GM18498 (cell line): ENCODE measurements around the gene BPIFB2.
"Not testable (repeated sequence)": the region's sequence is repeated elsewhere in the genome, so short reads cannot be mapped to it uniquely, and the experiment has no call there.

Source experiments
- ATAC-seq: cut with Tn5 transposase; IDR thresholded peaks from one replicate; pipeline ENCODE4 v1.9.1; 2021; ENCODE audit warnings: mild to moderate bottlenecking, moderate library complexity; ENCODE audit not compliant: unreplicated experiment

The BPIFB2 gene

DNA sequence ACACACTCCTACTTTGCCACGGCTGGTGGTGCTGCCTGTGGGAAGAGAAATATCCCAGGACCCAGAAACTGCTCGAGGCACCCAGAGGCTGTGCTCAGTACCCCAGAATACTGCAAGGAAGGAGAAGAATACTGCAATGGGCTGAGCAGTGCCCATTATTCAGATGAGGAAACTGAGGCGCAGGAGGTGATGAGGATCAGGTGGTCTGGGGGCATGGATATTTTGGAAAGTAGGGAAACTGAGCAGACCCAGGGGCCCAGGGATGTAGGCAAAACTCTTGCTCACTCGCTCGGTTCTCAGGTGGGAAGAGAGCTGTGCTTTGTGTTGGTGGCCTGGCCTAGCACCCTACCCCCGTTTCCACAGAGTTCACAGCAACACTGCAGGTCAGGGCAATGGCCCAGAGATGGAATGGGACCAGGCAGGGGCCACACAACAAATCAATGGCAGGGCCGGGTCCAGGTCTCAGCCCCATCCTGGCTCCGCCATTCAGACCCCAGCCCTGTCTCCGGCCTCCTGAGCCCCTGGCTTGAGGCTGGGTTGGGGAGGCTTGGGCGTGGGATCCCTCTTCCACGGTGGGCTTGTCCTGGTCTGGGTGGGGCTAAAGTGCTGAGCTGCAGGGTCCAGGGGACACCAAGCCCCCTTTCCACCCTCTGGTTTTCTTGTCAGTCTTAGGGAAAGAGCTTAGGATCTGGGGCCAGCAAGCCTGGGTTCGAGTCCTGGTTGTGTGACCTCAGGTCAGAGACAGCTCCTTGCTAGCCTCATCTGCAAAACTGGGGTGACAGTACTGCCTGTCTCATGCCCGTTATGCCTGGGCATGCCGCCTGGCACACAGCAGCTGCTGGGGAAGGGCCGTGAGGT lies 37.2 kb upstream of the BPIFB2 start:
- no peak for ATAC-seq

DNA sequence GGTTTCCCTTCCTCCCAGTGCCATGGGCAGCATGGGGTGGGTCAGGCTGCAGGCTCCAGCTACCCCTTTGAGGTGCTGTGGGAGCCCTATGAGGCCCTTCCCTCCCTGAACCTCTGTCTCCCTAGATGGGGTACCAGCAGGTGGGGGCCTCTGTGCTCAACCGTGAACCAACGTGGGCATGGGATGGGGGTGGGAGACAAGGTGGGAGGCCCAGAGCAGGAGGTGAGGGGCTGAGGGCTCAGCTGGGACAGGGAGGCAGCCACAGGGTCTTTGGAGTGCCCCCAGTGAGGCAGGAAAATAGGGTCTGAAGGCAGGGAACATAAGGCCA lies 36.6 kb upstream of the BPIFB2 start:
- no peak for ATAC-seq

DNA sequence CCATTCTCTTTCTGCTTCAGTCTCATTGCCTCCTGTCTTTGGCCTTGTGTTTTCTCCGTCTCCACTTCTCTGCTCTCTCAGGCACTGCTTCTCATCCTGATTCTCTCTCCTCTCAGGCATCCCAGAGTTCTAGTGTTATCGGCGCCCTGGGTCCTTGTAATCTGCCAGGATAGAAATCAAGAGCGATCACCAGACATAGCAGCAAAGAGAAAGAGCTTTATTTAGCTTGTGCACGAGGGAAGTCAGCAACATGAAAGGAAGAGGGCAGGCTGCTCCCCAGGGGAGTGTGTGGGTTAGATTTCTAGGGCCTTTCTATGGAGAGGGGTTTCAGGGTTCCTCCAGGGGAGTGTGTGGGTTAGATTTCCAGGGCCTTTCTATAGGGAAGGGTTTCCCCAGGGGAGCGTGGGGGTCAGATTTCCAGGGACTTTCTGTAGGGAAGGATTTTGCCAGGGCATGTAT lies 35.8 kb upstream of the BPIFB2 start:
- ATAC-seq, result peak; percentile 16

GRCh38 chr20:32972181-32973076 lies 35.1 kb upstream of the BPIFB2 start:
- ATAC-seq, result peak; percentile 78

DNA sequence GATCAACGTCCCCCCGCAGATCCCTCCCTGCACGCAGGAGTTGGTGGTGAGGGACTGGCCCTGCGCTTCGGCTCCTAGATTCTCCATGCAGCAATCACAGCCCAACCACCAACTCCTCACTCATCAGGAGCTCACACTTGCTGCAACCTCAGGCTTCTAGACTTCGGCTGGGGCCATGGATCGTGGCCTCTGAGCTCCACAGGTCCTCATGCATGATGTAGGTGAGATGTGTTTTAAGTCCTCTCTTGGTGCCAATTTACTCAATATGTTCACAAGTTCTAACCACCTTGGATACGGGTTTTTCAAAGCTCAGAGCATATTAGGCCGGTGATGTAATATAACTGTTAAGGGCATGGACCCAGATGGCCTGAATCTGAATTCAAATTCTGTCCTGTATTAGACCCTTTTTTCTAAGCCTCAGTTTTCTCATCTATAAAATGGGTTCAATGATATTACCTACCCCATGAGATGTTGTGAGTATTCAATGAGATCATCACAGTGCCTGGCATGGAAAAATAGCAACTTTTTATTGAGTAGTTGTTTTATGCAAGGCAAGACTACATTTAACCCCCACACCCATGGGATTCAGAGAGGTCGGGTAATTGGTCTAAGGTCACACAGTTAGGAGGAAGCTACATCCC lies 34.3 kb upstream of the BPIFB2 start:
- ATAC-seq, result no peak

- ATAC-seq, result not testable (repeated sequence)
Observed at GRCh38 chr20:32974204-32975064, 33.1 kb upstream of the BPIFB2 start.

- ATAC-seq, result not testable (repeated sequence)
Observed at GRCh38 chr20:32975121-32975520, 32.4 kb upstream of the BPIFB2 start.

- ATAC-seq, result no peak
Observed at GRCh38 chr20:32975698-32976674, 31.5 kb upstream of the BPIFB2 start.

DNA sequence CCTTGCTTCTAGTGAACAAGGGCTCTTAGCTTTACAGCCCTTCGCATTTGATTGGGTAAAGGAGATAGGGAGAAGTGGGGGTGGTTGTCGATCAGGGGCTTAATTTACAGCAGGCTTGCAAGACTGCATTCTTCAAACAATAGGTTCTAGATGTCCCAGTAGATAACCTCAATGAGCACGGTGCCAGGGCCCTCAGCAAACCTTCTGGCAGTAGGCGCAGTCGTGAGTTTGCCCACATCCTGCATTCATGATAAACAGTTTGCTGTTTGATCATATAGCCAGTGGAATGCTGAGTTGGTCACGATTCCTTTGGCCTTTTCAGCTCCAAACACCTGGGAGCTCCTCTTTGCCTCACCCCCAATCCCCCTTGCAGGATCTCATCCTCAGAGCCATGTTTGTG lies 30.8 kb upstream of the BPIFB2 start:
- no peak for ATAC-seq

GRCh38 chr20:32977281-32978008 lies 30.1 kb upstream of the BPIFB2 start:
- ATAC-seq, result no peak

GRCh38 chr20:32978009-32978335 lies 29.5 kb upstream of the BPIFB2 start:
- ATAC-seq, result no peak

DNA sequence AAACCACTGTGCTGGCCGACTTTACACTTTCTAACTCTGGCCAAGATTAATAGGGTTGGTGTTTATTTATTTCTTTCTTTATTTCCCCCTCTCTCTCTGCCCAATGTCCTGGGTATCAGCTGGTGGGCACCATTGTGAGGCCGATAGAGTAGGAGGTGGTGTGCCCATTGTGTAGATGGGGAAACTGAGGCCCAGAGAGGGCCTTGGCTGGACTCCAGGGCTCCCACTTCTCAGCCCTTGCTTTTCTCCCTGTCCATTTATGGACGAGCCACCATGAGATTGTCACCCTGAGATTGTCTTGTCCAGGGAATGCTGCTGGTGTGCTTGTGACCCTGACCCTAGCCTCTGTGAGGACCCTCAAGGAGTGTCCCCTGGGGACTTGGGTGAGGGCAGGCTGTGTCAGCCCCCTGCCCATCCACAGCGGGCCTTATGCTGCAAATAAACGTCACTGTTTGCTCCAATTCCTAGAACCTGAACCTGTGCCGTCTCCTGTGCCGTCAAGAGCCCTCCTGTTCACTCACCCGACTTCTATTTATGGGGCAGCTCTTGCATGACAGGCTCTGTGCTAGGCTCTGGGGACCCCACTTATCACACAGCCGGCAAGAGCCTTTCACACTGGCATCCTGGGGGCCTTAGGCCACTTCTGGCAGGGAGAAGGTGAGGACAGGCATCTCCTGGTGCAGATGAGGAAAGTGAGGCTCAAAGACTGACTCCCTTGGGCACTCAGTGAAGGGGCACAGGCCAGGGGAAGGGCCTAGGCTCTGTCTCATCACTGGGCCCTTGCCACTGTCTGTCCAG lies 28.1 kb upstream of the BPIFB2 start:
- ATAC-seq, result no peak

DNA sequence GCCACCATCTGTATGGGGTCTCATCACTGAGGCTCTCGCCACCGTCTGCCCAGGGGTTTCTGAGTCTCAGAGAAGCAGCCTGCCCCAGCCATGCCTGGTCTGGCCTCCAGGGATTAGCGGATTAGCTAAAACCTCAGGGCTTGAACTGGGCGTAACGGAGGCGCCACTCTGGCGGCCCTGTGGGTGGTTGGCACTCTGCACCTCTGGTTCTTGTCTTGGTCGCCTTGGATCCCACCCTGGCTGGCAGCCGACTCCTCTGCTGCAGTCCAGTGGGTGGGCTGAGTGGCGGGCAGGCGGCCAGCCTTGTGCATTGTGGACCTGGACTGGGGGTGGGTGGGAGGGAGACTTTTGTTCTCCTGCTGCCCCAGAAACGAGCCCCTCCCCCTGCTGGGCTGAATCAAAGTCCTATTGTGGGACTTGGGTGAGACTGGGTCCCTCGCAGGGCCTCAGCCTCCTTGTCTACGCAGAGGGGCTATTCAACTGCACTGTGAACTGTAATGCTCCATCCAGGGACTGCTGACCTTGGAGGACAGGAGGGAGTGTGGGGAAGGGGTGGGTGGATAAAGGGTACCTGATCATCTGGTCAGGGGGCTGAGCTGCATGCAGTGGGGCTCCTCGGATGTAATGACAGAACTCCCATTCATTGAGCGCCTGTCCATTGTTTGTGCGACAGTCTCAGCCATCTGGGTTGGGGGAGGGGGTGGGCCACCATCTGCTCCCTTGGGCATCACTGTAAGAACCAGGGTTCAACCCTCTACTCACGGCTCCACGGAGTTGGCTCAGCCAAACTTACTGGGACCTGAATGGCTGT lies 27.2 kb upstream of the BPIFB2 start:
- no peak for ATAC-seq

DNA sequence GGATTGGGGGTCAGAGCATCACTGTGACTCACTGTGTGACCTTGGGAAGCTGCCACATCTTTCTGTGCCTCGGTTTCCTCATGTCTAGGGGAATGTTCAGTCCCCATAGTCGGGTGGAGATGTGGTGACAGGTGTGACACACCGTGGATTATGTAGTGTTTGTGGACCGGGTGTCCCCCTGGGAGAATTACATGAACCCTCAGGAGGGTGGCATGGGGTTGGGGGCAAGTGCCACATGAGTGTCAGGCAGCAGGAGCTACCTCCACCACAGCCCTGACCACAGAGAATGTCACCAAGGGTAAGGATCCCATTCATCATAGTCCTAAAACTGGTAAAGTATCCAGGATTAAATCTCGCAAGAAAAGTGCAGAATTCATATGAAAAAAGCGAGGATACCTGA lies 26.5 kb upstream of the BPIFB2 start:
- no peak for ATAC-seq

DNA sequence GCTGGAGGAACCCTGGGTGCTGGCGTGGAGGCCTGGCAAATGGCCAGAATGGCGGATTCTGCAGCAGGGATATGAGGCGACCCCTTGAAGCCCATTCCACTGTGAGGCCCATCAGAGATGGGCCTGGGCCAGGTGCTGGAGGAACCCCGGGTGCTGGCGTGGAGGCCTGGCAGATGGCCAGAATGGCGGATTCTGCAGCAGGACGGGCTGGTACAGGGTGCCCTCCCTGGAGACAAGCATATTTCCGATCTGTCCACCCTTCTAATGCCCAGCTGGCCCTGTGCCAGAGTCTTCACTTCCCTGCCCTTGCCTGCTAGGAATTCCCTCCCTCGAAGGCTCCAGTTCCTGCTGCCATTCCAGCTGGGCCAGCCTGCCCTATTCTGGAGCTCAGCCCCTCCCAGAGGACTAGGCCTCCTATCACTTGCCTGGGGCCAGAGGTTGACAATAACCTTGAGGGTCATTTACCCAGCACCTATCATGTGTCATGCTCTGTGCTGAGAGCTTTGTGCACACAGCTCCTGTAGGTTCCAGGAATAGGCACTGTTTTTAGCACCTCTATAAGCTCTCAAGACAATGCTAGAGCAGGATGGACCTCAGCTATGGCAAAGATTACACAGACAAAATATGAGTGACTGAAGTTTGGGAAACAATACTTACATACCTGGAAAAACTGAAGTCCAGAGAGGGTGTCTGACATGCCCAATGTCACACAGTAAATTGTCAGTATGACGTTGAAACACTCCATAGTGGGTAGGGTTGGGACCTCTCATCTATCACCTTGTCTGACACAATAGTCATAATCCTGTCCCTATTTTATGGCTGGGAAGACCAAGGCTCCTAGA lies 24.7 kb upstream of the BPIFB2 start:
- ATAC-seq, result no peak

GRCh38 chr20:32983459-32984112 lies 23.9 kb upstream of the BPIFB2 start:
- no peak for ATAC-seq
